ENCODE data around the gene ATXN2. TPM values are rescaled to one million over a fixed set of nuclear protein-coding genes. Genes with fewer than 3 reads are reported as not detected.

Gene ATXN2
- total RNA-seq, 1 donor from 2014 or later = 70.3 TPM

GRCh38 chr12:111457071-111457470 is 142.0 kb downstream of the ATXN2 start:
- H3K36me3 ChIP-seq = peaks cover 91% of the 10 kb centered on the region
- TF ChIP-seq CTCF (IDR thresholded peaks at IDR 0.05) = no peak
- H3K27ac ChIP-seq = no peak overlapping the region
- ATAC-seq = no peak
- intact Hi-C loops (cut with DNase I) = loop anchor here (10.0 kb wide), 1 partner anchor 62 kb away; no protein-coding TSS in a partner anchor
- no peaks in the 10 kb centered on the region for H3K27me3 ChIP-seq (ENCODE audit: low read depth)
- no peaks in the 10 kb centered on the region for H3K9me3 ChIP-seq
- peaks cover 5% of the 10 kb centered on the region for H3K4me1 ChIP-seq
- no peak overlapping the region for H3K4me3 ChIP-seq
- DNase-seq = no peak

- peaks cover 7% of the 10 kb centered on the region for H3K4me1 ChIP-seq
- no peak for TF ChIP-seq CTCF (IDR thresholded peaks at IDR 0.05)
- H3K27me3 ChIP-seq (ENCODE audit: low read depth) = no peaks in the 10 kb centered on the region
- no peak overlapping the region for H3K27ac ChIP-seq
- no peak for DNase-seq
- peaks cover 98% of the 10 kb centered on the region for H3K36me3 ChIP-seq
- no peaks in the 10 kb centered on the region for H3K9me3 ChIP-seq
- H3K4me3 ChIP-seq = no peak overlapping the region
- no peak for ATAC-seq
- intact Hi-C loops (cut with DNase I) = loop anchor here (10.0 kb wide), 1 partner anchor 61 kb away; no protein-coding TSS in a partner anchor
These were observed 143.4 kb downstream of the ATXN2 start for GRCh38 chr12:111455448-111456320.

- H3K4me1 ChIP-seq = peaks cover 7% of the 10 kb centered on the region
- intact Hi-C loops (cut with DNase I) = loop anchor here (10.0 kb wide), 1 partner anchor 60 kb away; no protein-coding TSS in a partner anchor
- no peak for TF ChIP-seq CTCF (IDR thresholded peaks at IDR 0.05)
- H3K36me3 ChIP-seq = peaks cover 98% of the 10 kb centered on the region
- H3K9me3 ChIP-seq = no peaks in the 10 kb centered on the region
- H3K4me3 ChIP-seq = no peak overlapping the region
- no peaks in the 10 kb centered on the region for H3K27me3 ChIP-seq (ENCODE audit: low read depth)
- DNase-seq (no peak), ATAC-seq (no peak)
- no peak overlapping the region for H3K27ac ChIP-seq
These were observed 144.2 kb downstream of the ATXN2 start for GRCh38 chr12:111454716-111455447.

- no peak for TF ChIP-seq CTCF (IDR thresholded peaks at IDR 0.05)
- Histone ChIP-seq H3K4me3 (no peak overlapping the region), H3K36me3 (peaks cover 98% of the 10 kb centered on the region), H3K27me3 (ENCODE audit: low read depth) (no peaks in the 10 kb centered on the region), H3K4me1 (peaks cover 7% of the 10 kb centered on the region), H3K9me3 (no peaks in the 10 kb centered on the region), H3K27ac (no peak overlapping the region)
- DNase-seq (no peak), ATAC-seq (no peak)
- intact Hi-C loops (cut with DNase I) = loop anchor here (10.0 kb wide), 1 partner anchor 60 kb away; no protein-coding TSS in a partner anchor
These were observed 144.8 kb downstream of the ATXN2 start for GRCh38 chr12:111454311-111454710.

- H3K27ac ChIP-seq = no peak overlapping the region
- intact Hi-C loops (cut with DNase I) = loop anchor here (10.0 kb wide), 1 partner anchor 59 kb away; no protein-coding TSS in a partner anchor
These were observed 145.8 kb downstream of the ATXN2 start for GRCh38 chr12:111453071-111453989.

More at GRCh38 chr12:111453071-111453989, 145.8 kb downstream of the ATXN2 start:
- DNase-seq (no peak), ATAC-seq (no peak)
- Histone ChIP-seq H3K9me3 (no peaks in the 10 kb centered on the region), H3K4me3 (no peak overlapping the region), H3K36me3 (peaks cover 100% of the 10 kb centered on the region), H3K27me3 (ENCODE audit: low read depth) (no peaks in the 10 kb centered on the region), H3K4me1 (peaks cover 17% of the 10 kb centered on the region)
- no peak for TF ChIP-seq CTCF (IDR thresholded peaks at IDR 0.05)
